CD14-positive monocyte (primary cell): ENCODE measurements around the gene FIGN. TPM values are rescaled to one million over a fixed set of nuclear protein-coding genes. Genes with fewer than 3 reads are reported as not detected.

Experiments used
- DNase-seq, 3 donors: peaks; one replicate each; pipeline ENCODE4 v3.0.0-alpha.2; 2011 to 2022
- H2AFZ ChIP-seq: 2 replicates; pipeline ENCODE4 v1.6.0; 2012; ENCODE audit warnings: mild to moderate bottlenecking, low read depth, low read length, inconsistent platforms; ENCODE audit not compliant: insufficient read depth, poor library complexity, severe bottlenecking
- H3K27ac ChIP-seq, 2 donors: 1 replicate in 1 of 2; 2 replicates in 1 of 2; pipeline ENCODE4 v1.5.1; 2012 to 2013; ENCODE audit warnings: low read length in 2 of 2, control low read depth in 1 of 2, inconsistent platforms in 1 of 2, low read depth in 1 of 2, mild to moderate bottlenecking in 1 of 2
- H3K27me3 ChIP-seq, 2 donors: one replicate each; pipeline versions ENCODE4 v1.6.0 to v1.6.1; 2011 to 2013; ENCODE audit warnings: low read length in 2 of 2; ENCODE audit not compliant: control insufficient read depth in 2 of 2, insufficient read depth in 2 of 2
- H3K36me3 ChIP-seq, 2 donors: replicated peaks in 1 of 2; 1 replicate in 1 of 2; 2 replicates in 1 of 2; pipeline versions ENCODE4 v1.5.1 to v1.6.1; 2012 to 2013; ENCODE audit warnings: low read length in 2 of 2, control low read depth in 1 of 2, inconsistent platforms in 1 of 2, mild to moderate bottlenecking in 1 of 2; ENCODE audit not compliant: insufficient read depth in 2 of 2, control insufficient read depth in 1 of 2
- H3K4me1 ChIP-seq, 2 donors: 1 replicate in 1 of 2; 2 replicates in 1 of 2; pipeline versions ENCODE4 v1.5.1 to v1.6.1; 2012 to 2013; ENCODE audit warnings: low read length in 2 of 2, control low read depth in 1 of 2, inconsistent platforms in 1 of 2, mild to moderate bottlenecking in 1 of 2, moderate library complexity in 1 of 2; ENCODE audit not compliant: insufficient read depth in 2 of 2, control insufficient read depth in 1 of 2
- H3K4me2 ChIP-seq: replicated peaks from 2 replicates; pipeline ENCODE3; 2012; ENCODE audit warnings: low read length, moderate library complexity, mild to moderate bottlenecking; ENCODE audit not compliant: poor library complexity, severe bottlenecking; ENCODE audit errors: extremely low read depth
- H3K4me3 ChIP-seq, 3 experiments: fragments of 200-600 bp in 1 of 3; sonication (generic) in 1 of 3; replicated peaks in 1 of 3; 1 replicate in 2 of 3; 2 replicates in 1 of 3; pipeline ENCODE4 v1.5.1; 2011 to 2013; ENCODE audit warnings: low read length in 3 of 3, mild to moderate bottlenecking in 3 of 3, control low read depth in 2 of 3, low read depth in 2 of 3, inconsistent platforms in 1 of 3, moderate library complexity in 1 of 3
- H3K79me2 ChIP-seq: 2 replicates; pipeline ENCODE4 v1.6.0; 2012; ENCODE audit warnings: mild to moderate bottlenecking, control low read depth, inconsistent platforms, low read length, moderate library complexity; ENCODE audit not compliant: insufficient read depth
- H3K9ac ChIP-seq: 2 replicates; pipeline ENCODE4 v1.6.0; 2017; ENCODE audit warnings: low read length, mild to moderate bottlenecking; ENCODE audit not compliant: insufficient read depth, poor library complexity, severe bottlenecking
- H3K9me3 ChIP-seq, 2 donors: replicated peaks in 1 of 2; 1 replicate in 1 of 2; 2 replicates in 1 of 2; pipeline versions ENCODE4 v1.5.1 to v1.6.1; 2012 to 2013; ENCODE audit warnings: low read length in 2 of 2, control low read depth in 1 of 2; ENCODE audit not compliant: control insufficient read depth in 1 of 2, insufficient read depth in 1 of 2
- H4K20me1 ChIP-seq: 2 replicates; pipeline ENCODE4 v1.6.0; 2012; ENCODE audit warnings: mild to moderate bottlenecking, low read length, control low read depth, moderate library complexity; ENCODE audit not compliant: insufficient read depth
- H3K27ac Mint-ChIP-seq, 7 donors: one replicate each; pipeline ENCODE4 v1.8.0; 2020; ENCODE audit warnings: mild to moderate bottlenecking in 7 of 7, mixed read lengths in 7 of 7, moderate library complexity in 6 of 7, inconsistent platforms in 2 of 7
- H3K27me3 Mint-ChIP-seq, 3 donors: one replicate each; pipeline ENCODE4 v1.8.0; 2021 to 2022; ENCODE audit warnings: low read depth in 3 of 3, mild to moderate bottlenecking in 3 of 3, mixed read lengths in 3 of 3, moderate library complexity in 3 of 3, inconsistent platforms in 1 of 3
- H3K36me3 Mint-ChIP-seq, 2 donors: one replicate each; pipeline ENCODE4 v1.8.0; 2020; ENCODE audit warnings: mixed read lengths in 2 of 2, inconsistent platforms in 1 of 2, mild to moderate bottlenecking in 1 of 2
- H3K4me1 Mint-ChIP-seq: one replicate; pipeline ENCODE4 v1.8.0; 2020; ENCODE audit warnings: mild to moderate bottlenecking, mixed read lengths
- H3K4me3 Mint-ChIP-seq, 2 donors: one replicate each; pipeline ENCODE4 v1.8.0; 2020; ENCODE audit warnings: mild to moderate bottlenecking in 2 of 2, mixed read lengths in 2 of 2, moderate library complexity in 1 of 2
- H3K9me3 Mint-ChIP-seq, 7 donors: one replicate each; pipeline ENCODE4 v1.8.0; 2020 to 2022; ENCODE audit warnings: mixed read lengths in 7 of 7, mild to moderate bottlenecking in 6 of 7, moderate library complexity in 6 of 7, inconsistent platforms in 2 of 7
- CTCF ChIP-seq: fragments of 200-600 bp; IDR thresholded peaks from one replicate; pipeline ENCODE4 v1.8.0; 2022; ENCODE audit warnings: antibody characterized with exemption, mild to moderate bottlenecking
- WGBS: methylation state at CpG from one replicate; pipeline ENCODE4 v1.1.5; 2013; ENCODE audit warnings: missing lambda C conversion rate; ENCODE audit not compliant: insufficient coverage; 5-methylcytosine and 5-hydroxymethylcytosine counted together
- intact Hi-C, 2 donors: fragments of 100-400 bp; cut with micrococcal nuclease; formaldehyde crosslinking; loops; one replicate each; pipeline versions ENCODE4 v1.15.0 to v1.15.1; 2023
- polyA plus RNA-seq, 3 donors: library from polyadenylated mRNA; depleted of rRNA in 1 of 3; unstranded in 2 of 3; stranded (reverse) in 1 of 3; fragments of 300-500 nt in 2 of 3; fragments of >200 nt in 1 of 3; fragmentation: Illumina TruSeq in 2 of 3; gene quantifications; 1 replicate in 2 of 3; 2 replicates in 1 of 3; pipeline ENCODE4 v1.2.3, GENCODE V29; 2012 to 2021

FIGN gene
- polyA plus RNA-seq, 3 donors: not detected

- Histone ChIP-seq H3K36me3 (no peaks in the 10 kb centered on the region), H2AFZ (no peak overlapping the region), H4K20me1 (no peaks in the 10 kb centered on the region), H3K4me1 (no peaks in the 10 kb centered on the region), H3K4me3 (no peak overlapping the region), H3K4me2 (no peak overlapping the region), H3K27me3 (no peaks in the 10 kb centered on the region), H3K79me2 (no peaks in the 10 kb centered on the region), H3K9ac (no peak overlapping the region), H3K9me3 (no peaks in the 10 kb centered on the region), H3K27ac (no peak overlapping the region)
- TF ChIP-seq CTCF: no peak
- intact Hi-C loops: no loop called here
- Mint-ChIP-seq H3K27me3 (peaks cover 0 to 2% (median 0%) of the 10 kb centered on the region in 3 donors), H3K36me3 (no peaks in the 10 kb centered on the region), H3K4me1 (no peaks in the 10 kb centered on the region), H3K9me3 (peaks cover 0 to 5% (median 0%) of the 10 kb centered on the region in 7 donors), H3K4me3 (no peak overlapping the region), H3K27ac (no peak overlapping the region)
- no peak for DNase-seq
These were observed 88.5 kb downstream of the FIGN start for GRCh38 chr2:163647300-163647699.

- TF ChIP-seq CTCF: no peak
These were observed 89.1 kb downstream of the FIGN start for GRCh38 chr2:163646687-163647086.

More at GRCh38 chr2:163646687-163647086, 89.1 kb downstream of the FIGN start:
- no peaks in the 10 kb centered on the region for H3K9me3 ChIP-seq
- H3K4me2 ChIP-seq: no peak overlapping the region
- no peaks in the 10 kb centered on the region for H3K27me3 ChIP-seq
- H3K4me1 ChIP-seq: no peaks in the 10 kb centered on the region
- WGBS: no CpG with 5 or more reads among the region's 1 CpG
- no peaks in the 10 kb centered on the region for H3K79me2 ChIP-seq
- H3K4me3 ChIP-seq: no peak overlapping the region
- H3K9ac ChIP-seq: no peak overlapping the region
- no peaks in the 10 kb centered on the region for H3K4me1 Mint-ChIP-seq
- no peak overlapping the region for H3K4me3 Mint-ChIP-seq
- no peaks in the 10 kb centered on the region for H3K36me3 Mint-ChIP-seq
- no peaks in the 10 kb centered on the region for H3K36me3 ChIP-seq
- peaks cover 0 to 2% (median 0%) of the 10 kb centered on the region in 3 donors for H3K27me3 Mint-ChIP-seq
- peaks cover 0 to 5% (median 0%) of the 10 kb centered on the region in 7 donors for H3K9me3 Mint-ChIP-seq
- DNase-seq: no peak
- H3K27ac ChIP-seq: no peak overlapping the region
- no peaks in the 10 kb centered on the region for H4K20me1 ChIP-seq
- H2AFZ ChIP-seq: no peak overlapping the region
- intact Hi-C loops: no loop called here
- H3K27ac Mint-ChIP-seq: no peak overlapping the region
